Activated CD8-positive, alpha-beta memory T cell treated with anti-CD3 and anti-CD28 coated beads for 48 hours (primary cell): ENCODE measurements around the gene ARPP21.
"Not testable (repeated sequence)": the region's sequence is repeated elsewhere in the genome, so short reads cannot be mapped to it uniquely, and the experiment has no call there.

Source experiments
- DNase-seq, 3 experiments: peaks; one replicate each; pipeline ENCODE4 v3.0.0-alpha.2; 2020; ENCODE audit warnings: low read depth in 2 of 3, low spot score in 2 of 3

Gene ARPP21

DNA sequence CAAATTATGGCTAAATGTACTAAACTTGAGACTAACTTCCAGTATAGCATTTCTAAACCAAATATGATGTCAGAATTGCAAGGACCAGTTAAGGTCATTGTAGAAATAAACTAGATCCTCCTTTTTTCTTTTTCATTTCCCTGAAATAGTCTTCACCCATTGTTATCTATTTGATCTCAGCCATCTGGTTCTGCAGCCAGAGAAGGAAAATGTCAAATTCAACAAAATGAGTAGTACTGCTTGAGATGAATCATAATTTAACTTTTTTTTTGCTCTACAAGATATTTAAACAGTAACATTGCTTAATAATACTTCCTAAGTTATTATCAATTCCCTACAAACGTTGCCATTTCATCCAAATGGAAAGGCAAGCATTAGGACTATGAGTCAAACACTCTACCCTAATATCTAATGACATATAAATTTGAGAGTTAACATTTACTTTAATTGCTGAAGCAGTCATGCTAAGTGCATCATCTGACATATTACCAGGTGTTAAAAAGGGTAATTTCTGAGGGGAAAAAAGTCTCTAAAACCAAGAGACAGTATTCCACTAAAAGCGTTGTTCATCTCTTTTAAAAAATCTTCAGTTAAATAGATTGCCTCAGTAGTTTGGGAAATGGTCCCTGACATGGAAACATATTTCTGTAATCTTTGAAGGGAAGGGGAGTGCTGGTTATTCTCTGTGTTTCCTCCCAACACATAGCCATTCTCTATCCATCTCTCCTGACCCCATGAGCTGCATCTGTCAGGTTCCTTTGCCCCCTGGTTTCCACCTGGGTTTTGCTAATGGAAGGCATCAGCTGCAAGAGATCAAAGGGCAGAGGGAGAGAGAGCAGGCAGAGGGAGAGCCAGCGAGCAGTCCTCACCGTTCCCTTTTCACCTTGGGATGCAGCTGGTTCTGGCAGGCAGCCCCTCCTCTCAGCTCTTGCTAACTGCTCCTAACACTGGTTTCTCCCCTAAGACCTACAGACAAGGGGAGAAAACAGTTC is 138.5 kb downstream of the ARPP21 start:
- no peak for DNase-seq

DNA sequence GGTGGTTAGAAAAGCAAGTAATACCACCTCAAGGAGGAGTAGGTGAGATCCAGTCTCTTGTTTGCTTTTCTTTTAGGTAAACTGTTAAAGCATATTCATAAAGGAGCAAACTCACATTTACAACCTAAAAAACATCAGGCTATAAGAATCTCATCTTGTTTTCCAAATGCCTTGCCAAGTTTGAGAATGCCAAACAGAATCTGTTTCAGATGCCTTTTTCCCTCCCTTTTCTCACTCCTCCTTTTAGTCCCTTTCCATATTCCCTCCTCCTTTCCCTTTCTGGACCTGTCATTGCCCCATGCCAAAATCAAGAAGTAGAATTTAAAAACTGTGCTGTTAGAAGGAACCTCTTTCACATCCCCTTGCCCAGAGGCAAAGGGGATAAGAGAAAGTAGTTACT is 140.3 kb downstream of the ARPP21 start:
- DNase-seq: no peak

DNA sequence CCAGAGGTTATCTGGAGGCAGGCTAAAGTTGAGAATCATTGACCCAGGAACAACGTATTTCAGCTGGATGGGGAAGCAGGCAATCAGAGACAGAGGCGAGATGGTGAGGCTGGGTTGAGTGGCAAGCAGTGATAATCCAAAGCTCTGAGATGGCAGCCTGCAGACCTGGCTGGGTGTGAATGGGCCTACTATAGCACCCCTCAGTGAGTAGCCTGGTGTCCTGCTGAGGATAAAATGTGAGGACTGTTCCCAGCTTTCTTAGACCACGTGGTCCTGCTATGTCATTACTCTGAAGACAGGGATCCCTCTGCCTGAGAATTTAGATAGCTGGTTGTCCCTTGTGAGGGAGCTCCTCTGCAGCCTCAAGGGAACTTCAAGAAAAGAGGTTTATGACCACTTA is 141.5 kb downstream of the ARPP21 start:
- DNase-seq: no peak

DNA sequence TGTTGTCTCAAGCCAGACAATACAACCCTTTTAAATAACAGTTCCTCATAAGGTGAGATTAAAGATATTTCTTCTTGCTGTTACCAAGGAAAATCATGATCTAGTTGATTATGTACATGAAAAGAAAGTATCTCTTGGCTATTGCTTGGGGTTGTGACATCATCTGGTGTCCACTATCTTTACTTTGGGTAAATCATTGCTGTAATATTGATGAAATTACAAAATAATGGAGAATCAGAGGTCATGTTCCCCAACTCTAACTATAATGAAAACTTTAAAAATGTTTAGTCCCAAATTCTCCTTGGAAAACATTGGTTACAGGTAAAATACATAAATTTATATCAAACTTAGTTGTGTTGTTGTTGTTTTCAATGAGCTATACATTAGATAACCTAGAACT is 142.2 kb downstream of the ARPP21 start:
- DNase-seq: no peak

DNA sequence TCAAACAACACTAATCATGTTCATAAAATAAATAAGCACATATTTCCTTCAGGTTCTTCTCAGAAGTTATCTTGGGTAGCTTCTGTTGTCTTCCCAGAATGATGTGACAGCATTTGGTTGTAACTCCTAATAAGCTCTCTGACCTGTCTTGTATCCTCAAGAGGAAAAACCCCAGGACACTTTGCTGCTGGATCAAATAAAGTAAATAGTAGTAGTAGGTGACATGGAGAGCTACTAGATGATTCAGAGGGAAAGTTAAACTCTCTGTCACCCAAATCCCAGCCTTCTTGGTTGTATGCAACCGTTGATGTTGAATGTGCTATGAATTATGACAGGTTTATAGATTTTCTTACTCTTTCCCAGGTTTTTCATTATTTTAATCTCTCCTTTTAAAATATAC is 143.0 kb downstream of the ARPP21 start:
- DNase-seq: no peak

DNA sequence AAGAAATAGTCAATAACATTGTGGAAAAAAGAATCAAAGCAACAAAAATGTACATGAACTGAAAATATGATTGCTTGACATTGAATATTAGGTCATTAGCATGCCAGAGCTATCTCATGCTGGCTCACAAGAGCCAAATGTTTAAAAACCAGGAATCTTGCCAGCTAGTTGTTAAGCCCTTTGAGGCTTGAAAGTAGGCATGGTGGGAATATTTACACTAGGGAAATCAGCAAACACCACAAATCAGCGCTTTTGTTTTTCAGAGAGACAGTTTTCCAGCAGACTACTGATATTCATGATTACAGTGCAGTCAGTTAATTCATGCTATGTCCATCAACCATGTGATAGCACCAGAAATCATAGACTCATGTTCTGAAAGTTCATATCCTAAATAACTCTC is 144.8 kb downstream of the ARPP21 start:
- no peak for DNase-seq

DNA sequence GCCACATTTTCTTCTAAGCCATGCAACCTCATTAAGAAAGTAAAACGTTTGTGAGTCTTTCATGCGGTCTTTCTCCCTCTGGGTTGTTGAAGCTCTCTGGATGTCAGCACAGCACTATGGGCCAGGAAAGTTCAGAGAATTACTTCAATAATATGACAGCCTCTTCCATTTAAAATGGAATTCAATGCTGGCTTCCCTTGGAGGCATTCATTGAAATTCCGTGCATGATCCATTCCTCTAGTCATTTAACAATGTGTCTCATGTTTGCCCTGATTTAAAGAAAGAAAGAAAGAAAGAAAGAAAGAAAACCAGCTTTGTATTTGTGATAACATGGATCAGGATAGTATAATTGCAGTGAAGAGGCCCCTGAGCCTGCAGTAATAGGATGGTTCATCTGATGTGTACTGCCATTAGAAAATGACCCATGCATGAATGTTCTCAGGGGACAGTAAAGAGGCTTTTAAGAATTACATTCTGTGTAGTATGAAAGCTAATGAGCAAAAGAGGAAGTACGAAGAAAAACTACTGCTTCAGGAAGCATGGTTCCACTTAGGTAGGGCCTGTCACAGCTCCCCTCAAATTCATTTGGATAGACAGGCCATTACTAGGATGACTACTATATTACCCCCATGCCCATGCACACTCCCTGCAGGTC is 146.0 kb downstream of the ARPP21 start:
- DNase-seq: no peak

DNA sequence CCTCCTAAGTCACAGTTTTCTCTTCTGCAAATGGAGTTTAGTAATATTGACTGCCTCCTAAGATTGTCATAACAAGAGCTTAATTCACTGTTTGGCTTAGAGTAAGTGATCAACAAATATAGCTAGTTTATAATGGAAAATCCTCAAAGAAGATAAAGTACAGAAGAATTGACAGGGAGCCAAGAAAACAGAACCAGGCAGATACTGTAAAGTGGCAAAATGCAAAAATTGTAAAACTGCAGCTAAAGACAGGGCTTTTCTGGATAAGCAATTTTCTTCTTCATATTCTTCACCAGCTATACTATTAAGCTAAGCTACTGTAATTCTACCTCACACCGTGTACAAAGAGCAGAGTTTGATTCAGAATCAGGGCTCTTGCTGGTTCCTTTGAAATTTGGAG is 148.6 kb downstream of the ARPP21 start:
- no peak for DNase-seq

DNA sequence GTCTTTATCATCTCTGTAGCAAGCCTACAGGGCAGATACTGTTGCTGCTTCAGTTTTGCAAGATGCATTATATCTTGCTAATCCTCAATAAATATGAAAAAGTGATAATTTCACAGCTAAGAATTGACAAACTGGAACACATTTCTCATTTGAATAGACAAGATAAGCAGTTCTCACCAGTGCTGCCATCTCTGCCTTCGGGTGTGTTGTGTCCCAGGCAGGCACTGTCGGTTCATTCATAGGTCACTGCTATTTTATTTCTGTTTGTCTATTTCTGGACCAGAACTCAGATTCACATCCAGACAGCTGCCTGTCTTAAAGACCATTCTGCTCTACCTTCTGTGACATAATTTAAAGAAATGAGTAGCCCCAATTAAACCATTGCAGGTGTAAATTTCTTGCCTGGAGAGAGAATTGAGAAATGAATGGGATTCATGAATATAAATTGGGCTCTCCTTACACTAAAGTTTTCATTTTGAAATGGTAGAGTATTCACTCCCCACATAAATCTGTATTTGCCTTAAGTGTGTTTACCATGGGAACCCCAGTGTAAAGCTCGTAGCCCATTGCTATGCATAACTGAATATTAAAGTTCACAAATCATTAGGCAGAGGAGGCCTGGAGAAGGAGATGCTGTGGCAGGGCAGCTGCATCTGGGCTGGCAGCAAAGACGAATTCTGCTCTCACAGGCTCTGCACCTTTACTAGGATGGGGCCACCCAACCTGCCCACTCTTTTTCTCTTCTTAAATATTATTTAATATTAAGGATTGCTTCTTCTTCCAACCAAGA is 149.9 kb downstream of the ARPP21 start:
- DNase-seq: no peak

DNA sequence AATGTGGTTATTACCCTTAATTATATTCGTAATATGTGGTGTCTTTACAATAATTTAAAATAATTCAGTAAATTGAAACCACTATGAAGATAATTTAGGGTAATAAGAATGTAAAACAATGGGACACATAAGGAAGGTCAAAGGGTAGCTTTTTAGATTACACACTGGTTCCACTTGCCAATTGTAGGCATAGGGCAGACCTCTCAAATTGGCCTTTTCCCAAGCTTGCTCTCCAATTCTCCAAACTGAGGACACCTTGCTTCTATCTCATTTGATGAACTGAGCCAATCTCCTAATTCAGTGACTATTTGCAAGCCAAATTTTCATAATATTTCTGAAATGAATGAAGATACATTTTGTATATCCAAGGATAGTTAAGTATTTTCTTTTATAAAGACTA is 151.4 kb downstream of the ARPP21 start:
- DNase-seq: no peak

DNA sequence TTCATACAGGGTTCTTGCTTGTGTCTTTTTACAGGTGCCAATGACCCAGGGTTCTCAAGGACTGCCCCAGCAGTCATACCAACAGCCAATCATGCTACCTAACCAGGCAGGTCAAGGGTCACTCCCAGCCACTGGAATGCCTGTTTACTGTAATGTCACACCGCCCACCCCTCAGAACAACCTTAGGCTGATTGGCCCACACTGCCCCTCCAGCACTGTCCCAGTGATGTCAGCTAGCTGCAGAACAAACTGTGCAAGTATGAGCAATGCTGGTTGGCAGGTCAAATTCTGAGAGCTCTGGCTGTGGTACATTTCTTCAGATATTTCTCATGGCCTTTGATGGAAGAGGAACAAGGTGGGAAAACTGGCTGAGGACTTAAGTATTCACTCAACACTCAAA is 154.3 kb downstream of the ARPP21 start:
- DNase-seq: no peak

DNA sequence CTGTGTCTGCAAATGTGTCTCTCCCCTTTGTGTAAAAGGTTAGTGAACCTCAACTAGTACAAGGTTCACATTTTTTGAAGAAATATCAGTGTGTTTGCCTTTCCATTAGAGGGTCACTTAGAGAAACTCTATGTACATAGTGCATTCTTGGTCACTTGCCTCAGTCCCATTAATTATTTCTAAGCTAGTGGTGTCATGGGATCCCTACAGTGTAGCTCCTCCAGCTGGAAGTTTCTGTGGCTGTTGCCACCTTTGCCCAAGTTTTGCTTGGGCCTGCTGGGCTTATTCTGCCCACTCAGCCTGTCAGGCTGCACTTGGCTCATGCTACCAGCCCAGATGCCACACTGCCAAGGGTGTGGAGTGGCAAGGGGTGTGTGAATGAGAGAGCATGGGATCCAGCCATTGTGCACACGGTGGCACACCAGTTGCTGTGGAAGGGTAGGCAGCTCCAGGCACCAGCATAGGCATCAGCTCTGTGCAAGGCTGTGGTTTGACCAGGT is 161.7 kb downstream of the ARPP21 start:
- no peak for DNase-seq

DNA sequence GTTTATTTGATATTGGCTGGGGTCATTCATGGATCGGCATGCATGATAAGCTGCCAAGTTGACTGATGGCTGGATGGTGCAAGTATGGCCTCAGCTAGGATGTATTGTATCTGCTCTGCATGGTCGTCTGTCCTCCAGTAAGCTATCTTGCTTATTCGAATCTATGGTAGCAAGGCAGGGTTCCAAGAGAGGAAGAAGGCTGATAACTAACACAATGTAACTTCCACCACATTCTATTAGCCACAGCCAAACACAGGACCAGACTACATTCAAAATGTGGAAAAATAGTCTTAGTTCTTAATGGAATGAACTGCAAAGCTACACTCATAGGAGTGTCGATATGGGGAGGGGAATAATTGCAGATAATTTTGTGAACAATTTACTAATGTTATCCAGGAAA is 175.2 kb downstream of the ARPP21 start:
- DNase-seq: no peak

DNA sequence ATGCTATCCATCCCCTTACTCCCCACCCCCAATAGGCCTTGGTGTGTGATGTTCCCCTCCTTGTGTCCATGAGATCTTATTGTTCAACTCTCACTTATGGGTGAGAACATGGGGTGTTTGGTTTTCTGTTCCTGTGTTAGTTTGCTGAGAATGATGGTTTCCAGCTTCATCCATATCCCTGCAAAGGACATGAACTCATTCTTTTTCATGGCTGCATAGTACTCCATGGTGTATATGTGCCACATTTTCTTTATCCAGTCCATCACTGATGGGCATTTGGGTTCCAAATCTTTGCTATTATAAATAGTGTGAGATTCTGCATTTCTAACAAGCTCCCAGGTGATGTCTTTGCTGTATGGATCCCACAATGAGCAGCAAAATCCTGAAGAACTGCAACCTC is 176.5 kb downstream of the ARPP21 start:
- DNase-seq: not testable (repeated sequence)

DNA sequence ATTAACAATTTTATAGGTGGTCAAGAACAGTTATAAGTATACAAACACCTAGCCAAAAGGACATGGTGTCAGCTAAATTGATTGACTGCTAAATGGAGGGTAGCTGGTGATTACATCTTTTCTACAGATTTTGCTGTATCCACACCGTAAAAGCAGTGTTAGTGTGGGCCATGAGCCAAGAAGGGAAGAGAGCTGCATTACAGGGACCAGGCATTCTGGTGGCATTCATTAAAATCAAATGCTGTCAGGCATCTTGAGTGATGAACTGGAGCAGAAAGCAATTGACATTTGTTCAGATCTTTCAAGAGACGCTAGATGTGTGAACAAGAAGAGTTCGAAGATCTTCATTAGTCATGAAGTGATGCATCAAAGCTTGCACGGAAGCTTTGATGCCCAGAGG is 177.9 kb downstream of the ARPP21 start:
- DNase-seq: no peak

DNA sequence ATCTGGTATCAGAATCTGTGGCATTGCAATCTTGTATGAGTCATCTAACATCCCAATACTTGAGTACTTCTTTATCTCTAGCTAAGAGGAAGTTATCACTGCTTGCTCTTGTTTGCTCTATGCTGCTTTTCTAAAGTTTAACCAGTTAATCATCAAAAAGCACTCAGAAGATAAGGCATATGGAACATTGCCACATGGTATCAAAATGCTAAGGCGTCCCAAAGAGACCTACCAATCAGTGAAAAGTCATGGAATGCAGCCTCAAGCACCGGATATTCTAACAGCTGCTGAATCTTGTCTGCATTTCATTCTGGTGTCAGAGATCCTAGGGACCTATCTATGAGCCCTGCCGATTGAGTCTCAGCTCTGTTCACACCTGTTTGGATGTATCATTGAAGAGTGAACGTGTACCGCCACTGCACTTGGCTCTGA is 192.8 kb downstream of the ARPP21 start:
- no peak for DNase-seq
